Stomach (tissue), 4 donors: ENCODE data around the gene SIGLEC10.

ENCODE experiments used
- EP300 ChIP-seq: sonication (generic); formaldehyde crosslinking; IDR thresholded peaks from one replicate; pipeline ENCODE4 v1.6.1; 2017; ENCODE audit warnings: antibody characterized with exemption
- POLR2A ChIP-seq, 4 donors: fragments of 450-650 bp; IDR thresholded peaks; one replicate each; pipeline ENCODE4 v1.6.1; 2016; ENCODE audit warnings: antibody characterized with exemption in 4 of 4, control low read depth in 2 of 4, mild to moderate bottlenecking in 1 of 4, moderate library complexity in 1 of 4
- POLR2AphosphoS5 ChIP-seq, 3 donors: sonication (generic); formaldehyde crosslinking; IDR thresholded peaks; one replicate each; pipeline ENCODE4 v1.6.1; 2016; ENCODE audit warnings: antibody characterized with exemption in 3 of 3
- TF ChIP-seq, protein P1 (sequence below), 7 experiments: fragments of 450-650 bp in 4 of 7; fragments of 200-600 bp in 3 of 7; sonication (generic) in 3 of 7; IDR thresholded peaks; one replicate each; pipeline ENCODE4 v1.5.1; 2016 to 2019; ENCODE audit warnings: antibody characterized with exemption in 7 of 7, control low read depth in 2 of 7, mild to moderate bottlenecking in 1 of 7

DNA sequence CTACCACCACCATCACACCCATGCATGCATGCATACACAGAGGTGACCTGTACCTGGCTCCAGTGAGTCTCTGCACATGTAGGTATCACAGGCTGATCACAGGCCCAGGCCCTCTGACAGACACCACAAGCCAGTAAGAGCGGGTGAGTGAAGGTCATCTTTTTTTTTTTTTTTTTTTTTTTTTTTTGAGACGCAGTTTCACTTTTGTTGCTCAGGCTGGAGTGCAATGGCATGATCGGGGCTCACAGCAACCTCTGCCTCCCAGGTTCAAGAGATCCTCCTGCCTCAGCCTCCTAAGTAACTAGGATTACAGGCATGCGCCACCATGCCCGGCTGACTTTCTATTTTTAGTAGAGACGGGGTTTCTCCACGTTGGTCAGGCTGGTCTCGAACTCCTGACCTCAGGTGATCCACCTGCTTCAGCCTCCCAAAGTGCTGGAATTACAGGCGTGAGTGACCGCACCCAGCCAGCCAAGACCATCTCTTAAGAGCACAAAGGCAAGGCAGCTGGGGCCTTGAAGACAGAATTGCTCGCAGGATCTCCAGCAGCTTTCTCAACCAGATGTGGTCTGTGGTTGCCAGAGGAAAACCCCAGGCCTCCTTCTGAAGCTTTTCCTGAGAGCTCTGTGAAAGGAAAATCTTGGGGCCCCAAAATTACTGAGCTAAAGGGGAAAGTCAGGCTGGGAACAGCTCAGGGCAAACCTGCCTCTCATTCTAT, 41.8 kb downstream of the SIGLEC10 start:
- no peak for TF ChIP-seq EP300
- TF ChIP-seq, protein P1, sequence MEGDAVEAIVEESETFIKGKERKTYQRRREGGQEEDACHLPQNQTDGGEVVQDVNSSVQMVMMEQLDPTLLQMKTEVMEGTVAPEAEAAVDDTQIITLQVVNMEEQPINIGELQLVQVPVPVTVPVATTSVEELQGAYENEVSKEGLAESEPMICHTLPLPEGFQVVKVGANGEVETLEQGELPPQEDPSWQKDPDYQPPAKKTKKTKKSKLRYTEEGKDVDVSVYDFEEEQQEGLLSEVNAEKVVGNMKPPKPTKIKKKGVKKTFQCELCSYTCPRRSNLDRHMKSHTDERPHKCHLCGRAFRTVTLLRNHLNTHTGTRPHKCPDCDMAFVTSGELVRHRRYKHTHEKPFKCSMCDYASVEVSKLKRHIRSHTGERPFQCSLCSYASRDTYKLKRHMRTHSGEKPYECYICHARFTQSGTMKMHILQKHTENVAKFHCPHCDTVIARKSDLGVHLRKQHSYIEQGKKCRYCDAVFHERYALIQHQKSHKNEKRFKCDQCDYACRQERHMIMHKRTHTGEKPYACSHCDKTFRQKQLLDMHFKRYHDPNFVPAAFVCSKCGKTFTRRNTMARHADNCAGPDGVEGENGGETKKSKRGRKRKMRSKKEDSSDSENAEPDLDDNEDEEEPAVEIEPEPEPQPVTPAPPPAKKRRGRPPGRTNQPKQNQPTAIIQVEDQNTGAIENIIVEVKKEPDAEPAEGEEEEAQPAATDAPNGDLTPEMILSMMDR (IDR thresholded peaks at IDR 0.05): no peak
- no peak for TF ChIP-seq POLR2A (IDR thresholded peaks at IDR 0.05)
- no peak for TF ChIP-seq POLR2AphosphoS5 (IDR thresholded peaks at IDR 0.05)
